NCI-H446 treated with DMSO at 0.1 percent for 48 hours (cell line): ENCODE measurements around the gene COQ2.
"Not testable (repeated sequence)": the region's sequence is repeated elsewhere in the genome, so short reads cannot be mapped to it uniquely, and the experiment has no call there.

Experiments
- DNase-seq: peaks from one replicate; lab custom pipeline; 2025; lab: John Stamatoyannopoulos, UW

Gene COQ2

GRCh38 chr4:83283181-83283580, 1.4 kb downstream of the COQ2 start:
- no peak for DNase-seq

GRCh38 chr4:83282049-83282535, 2.5 kb downstream of the COQ2 start:
- peak; percentile 7 for DNase-seq

GRCh38 chr4:83281307-83281706, 3.3 kb downstream of the COQ2 start:
- no peak for DNase-seq

- no peak for DNase-seq
Observed at GRCh38 chr4:83276299-83277040, 8.1 kb downstream of the COQ2 start.

GRCh38 chr4:83273926-83274325, 10.7 kb downstream of the COQ2 start:
- not testable (repeated sequence) for DNase-seq

- no peak for DNase-seq
Observed at GRCh38 chr4:83272900-83273299, 11.7 kb downstream of the COQ2 start.

- DNase-seq: no peak
Observed at GRCh38 chr4:83269256-83269655, 15.3 kb downstream of the COQ2 start.

GRCh38 chr4:83268491-83268890, 16.1 kb downstream of the COQ2 start:
- DNase-seq: no peak

- no peak for DNase-seq
Observed at GRCh38 chr4:83267830-83268475, 16.6 kb downstream of the COQ2 start.

- no peak for DNase-seq
Observed at GRCh38 chr4:83267121-83267829, 17.3 kb downstream of the COQ2 start.

- DNase-seq: no peak
Observed at GRCh38 chr4:83266689-83267088, 17.9 kb downstream of the COQ2 start.

- DNase-seq: no peak
Observed at GRCh38 chr4:83263106-83263505, 21.5 kb downstream of the COQ2 start.

GRCh38 chr4:83262682-83263081, 21.9 kb downstream of the COQ2 start:
- no peak for DNase-seq

- no peak for DNase-seq
Observed at GRCh38 chr4:83261307-83261706, 23.3 kb downstream of the COQ2 start.

- no peak for DNase-seq
Observed at GRCh38 chr4:83259586-83259985, 25.0 kb downstream of the COQ2 start.

GRCh38 chr4:83258461-83258860, 26.1 kb downstream of the COQ2 start:
- DNase-seq: no peak

- DNase-seq: no peak
Observed at GRCh38 chr4:83257811-83258210, 26.8 kb downstream of the COQ2 start.

GRCh38 chr4:83255584-83255983, 29.0 kb downstream of the COQ2 start:
- DNase-seq: no peak

GRCh38 chr4:83252782-83253405, 31.7 kb downstream of the COQ2 start:
- DNase-seq: peak; percentile 27

- DNase-seq: no peak
Observed at GRCh38 chr4:83251447-83251830, 33.2 kb downstream of the COQ2 start.

GRCh38 chr4:83250687-83251446, 33.7 kb downstream of the COQ2 start:
- DNase-seq: no peak

- DNase-seq: no peak
Observed at GRCh38 chr4:83248486-83248885, 36.1 kb downstream of the COQ2 start.
